GM10847 (cell line): Measurements from ENCODE around the gene ANXA8.
"Not testable (repeated sequence)": the region's sequence is repeated elsewhere in the genome, so short reads cannot be mapped to it uniquely, and the experiment has no call there.

Experiments
- POLR2A ChIP-seq: IDR thresholded peaks from 2 replicates; pipeline ENCODE4 v1.6.1; 2011; ENCODE audit not compliant: insufficient read length; ENCODE audit errors: extremely low read depth

The ANXA8 gene, protein sequence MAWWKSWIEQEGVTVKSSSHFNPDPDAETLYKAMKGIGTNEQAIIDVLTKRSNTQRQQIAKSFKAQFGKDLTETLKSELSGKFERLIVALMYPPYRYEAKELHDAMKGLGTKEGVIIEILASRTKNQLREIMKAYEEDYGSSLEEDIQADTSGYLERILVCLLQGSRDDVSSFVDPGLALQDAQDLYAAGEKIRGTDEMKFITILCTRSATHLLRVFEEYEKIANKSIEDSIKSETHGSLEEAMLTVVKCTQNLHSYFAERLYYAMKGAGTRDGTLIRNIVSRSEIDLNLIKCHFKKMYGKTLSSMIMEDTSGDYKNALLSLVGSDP

GRCh38 chr10:47483923-47484322, at the start of gene ANXA8:
Gene ANXA8 (minus strand): TSS chr10:47484115. CDS start chr10:47483933, 182 bp downstream.
- not testable (repeated sequence) for TF ChIP-seq POLR2A

DNA sequence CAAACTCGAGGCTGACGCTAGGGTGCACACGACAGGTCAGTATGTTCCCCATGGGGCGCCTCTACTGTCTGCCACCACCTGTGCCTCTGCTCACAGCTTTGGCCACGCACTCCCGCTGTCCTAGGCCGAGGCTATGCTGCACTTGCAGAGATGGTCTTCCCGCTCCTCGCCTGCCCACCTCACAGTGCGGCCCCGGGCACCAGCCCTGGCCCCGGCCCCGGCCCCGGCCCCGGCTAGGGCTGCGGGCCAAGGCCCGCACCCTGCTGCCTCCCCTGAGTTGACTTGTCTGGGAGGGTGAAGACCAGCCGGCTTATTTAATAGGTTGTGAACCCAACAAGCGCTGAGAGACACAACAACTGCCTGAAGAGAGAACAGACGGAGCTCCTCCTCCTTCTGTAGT, 39.6 kb upstream of the ANXA8 start, which contains the start of gene AGAP9:
AGAP9 (minus strand) TSS at position 164 of the 400 bp plus-strand sequence; CDS start at position 52, 112 bp downstream.
- not testable (repeated sequence) for TF ChIP-seq POLR2A

DNA sequence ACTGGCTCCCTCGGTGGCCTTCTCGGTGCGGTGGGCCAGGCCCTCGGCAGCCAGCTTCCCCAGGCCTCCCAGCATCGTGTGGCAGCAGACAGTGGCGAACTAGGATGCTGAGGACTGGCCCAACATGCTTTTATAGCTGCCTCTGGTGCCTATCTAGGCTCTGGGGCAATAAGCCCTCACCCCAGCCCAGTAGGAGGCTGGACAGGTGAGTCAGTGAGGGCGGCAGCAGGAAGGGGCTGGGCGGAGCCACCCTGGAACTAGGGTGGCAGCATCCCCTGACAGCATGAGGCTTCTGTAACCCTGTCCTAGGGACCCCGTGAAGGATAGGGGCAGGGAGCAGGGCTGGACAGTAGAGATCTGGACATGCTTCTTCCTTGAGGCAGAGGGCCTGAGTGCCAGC, 7.7 kb upstream of the ANXA8 start, which contains the start of gene FAM25G:
FAM25G (minus strand) TSS at position 101 of the 400 bp plus-strand sequence; CDS start at position 75, 26 bp downstream.
- not testable (repeated sequence) for TF ChIP-seq POLR2A

GRCh38 chr10:47458466-47459154, 25.3 kb downstream of the ANXA8 start:
- TF ChIP-seq POLR2A: no peak

DNA sequence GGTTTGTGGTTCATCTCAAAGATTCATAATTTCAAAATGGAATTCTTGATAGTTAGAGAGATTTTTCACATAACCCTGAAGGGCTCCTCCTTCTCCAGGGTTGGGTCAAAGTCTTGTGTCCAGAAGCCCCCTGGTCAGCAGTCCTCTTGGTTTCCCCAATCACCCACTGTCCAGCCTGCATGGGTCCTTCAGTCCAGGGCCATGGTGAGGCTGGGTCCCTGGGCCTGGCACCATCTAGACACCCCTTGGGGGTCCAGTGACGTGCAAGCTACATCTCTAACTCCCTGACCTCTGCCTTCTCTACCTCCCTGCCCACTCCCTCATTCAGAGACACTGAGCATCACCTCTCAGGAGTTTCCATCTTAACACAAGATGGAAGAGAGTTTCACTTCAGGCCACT, 26.1 kb downstream of the ANXA8 start:
- no peak for TF ChIP-seq POLR2A

- no peak for TF ChIP-seq POLR2A
Measured at GRCh38 chr10:47457528-47457820, 26.4 kb downstream of the ANXA8 start.

DNA sequence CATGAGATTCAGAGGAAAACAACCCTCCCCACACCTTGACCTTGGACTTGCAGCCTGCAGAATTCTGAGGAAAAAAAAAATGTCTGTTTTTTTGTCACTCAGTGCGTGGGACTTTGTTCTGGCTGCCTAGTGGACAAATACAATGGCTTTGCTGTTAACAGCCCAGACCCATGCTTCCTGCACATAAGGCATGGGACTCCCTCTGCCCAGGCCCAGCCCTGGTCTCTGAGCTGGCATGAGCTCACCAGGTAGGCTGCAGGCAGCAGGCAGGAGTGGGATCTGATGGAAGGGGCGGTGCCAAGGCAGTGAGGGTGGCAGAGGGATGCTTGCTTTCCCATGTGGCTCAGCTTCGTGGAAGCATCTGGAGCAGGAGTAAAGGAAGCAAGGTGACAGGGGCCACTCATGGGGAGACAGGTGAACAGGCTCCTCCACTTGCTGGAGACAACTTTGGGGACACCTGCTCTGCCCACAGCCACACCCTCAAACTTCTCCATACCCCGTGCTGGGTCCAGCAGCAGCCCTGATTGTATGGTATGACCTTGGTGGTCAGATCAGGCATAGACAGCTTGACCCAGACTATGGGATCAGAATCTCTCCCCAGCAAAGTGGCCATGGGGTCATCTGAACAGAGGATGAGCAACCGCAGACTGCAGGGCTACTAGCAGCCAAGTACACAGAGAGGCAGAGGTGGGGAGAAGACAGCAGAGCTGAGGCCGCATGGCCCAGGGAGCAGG, 27.0 kb downstream of the ANXA8 start:
- TF ChIP-seq POLR2A: no peak

- no peak for TF ChIP-seq POLR2A
Measured at GRCh38 chr10:47456079-47456785, 27.7 kb downstream of the ANXA8 start.

DNA sequence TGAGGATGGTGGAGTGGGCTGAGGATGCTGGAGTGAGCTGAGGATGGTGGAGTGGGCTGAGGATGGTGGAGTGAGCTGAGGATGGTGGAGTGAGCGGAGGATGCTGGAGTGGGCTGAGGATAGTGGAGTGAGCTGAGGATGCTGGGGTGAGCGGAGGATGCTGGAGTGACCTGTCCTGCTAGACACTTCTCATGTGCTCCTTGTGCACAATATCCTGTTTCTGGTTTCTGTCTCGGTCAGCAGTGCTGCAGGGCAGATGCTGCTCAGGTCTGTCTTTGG, 29.2 kb downstream of the ANXA8 start:
- TF ChIP-seq POLR2A: no peak

- TF ChIP-seq POLR2A: no peak
Measured at GRCh38 chr10:47454008-47454779, 29.7 kb downstream of the ANXA8 start.

GRCh38 chr10:47453141-47454007, 30.5 kb downstream of the ANXA8 start:
- no peak for TF ChIP-seq POLR2A

- no peak for TF ChIP-seq POLR2A
Measured at GRCh38 chr10:47452495-47453140, 31.3 kb downstream of the ANXA8 start.

DNA sequence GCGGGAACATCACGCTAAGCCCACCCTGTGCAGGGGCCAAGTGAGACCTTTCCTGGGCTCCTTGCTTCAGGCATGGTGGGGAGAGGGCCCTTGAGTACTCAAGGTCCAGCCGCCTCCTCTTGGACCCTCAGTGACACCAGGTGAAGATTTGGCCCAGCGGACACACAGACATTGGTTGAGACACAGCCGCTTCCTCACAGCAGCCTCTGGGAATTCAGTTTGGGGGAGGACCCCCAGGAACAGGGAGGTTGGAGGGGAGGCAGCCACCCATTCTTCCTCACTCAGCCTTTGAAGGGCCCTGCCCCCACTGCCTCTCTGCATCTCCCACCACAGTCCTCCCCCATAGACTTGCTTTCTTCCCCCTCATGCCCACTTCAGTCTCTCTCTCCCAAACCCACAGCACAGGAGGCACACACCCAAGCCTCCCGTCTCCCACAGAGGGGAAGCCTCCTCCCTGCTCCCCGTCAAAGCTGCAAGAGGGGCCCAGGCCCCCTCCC, 31.9 kb downstream of the ANXA8 start:
- no peak for TF ChIP-seq POLR2A
